GM20000 (cell line): ENCODE measurements around the gene ITCH.

Experiments used
- DNase-seq: peaks from one replicate; pipeline ENCODE4 v3.0.0; 2012; ENCODE audit warnings: low spot score
- TF ChIP-seq, protein P1 (sequence below): IDR thresholded peaks from 2 replicates; pipeline ENCODE4 v1.5.1; 2012; ENCODE audit warnings: mild to moderate bottlenecking, control low read depth; ENCODE audit errors: extremely low read depth, missing control alignments

Gene ITCH

DNA sequence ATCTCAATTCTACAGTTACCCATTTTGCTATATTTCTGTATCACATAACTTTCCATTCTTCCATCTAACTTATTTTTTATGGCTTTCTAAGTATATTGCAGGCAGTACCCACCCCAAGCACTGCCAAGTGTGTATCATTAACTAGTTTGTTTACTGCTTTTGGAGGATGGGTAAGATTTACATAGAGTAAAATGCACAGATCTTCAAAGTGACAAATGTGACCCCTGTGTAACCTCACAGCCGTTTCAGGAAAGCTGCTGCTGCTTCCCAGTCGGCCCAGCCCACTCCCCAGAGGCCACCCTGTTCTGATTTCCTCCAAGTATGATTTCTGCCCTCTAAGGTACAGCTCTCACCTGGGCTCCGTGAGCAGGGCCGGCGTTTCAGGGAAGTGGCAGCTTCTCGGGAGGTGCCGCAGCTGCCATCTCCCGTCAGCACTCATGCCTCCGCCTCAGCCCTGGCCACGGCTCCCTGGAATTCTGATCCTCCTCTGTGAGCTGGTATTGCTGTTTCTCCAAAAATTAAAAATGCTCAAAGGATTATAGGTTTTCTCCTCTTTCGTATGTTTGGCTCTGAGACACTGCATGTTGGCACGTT, 180.5 kb downstream of the ITCH start:
- no peak for DNase-seq
- TF ChIP-seq, protein P1, sequence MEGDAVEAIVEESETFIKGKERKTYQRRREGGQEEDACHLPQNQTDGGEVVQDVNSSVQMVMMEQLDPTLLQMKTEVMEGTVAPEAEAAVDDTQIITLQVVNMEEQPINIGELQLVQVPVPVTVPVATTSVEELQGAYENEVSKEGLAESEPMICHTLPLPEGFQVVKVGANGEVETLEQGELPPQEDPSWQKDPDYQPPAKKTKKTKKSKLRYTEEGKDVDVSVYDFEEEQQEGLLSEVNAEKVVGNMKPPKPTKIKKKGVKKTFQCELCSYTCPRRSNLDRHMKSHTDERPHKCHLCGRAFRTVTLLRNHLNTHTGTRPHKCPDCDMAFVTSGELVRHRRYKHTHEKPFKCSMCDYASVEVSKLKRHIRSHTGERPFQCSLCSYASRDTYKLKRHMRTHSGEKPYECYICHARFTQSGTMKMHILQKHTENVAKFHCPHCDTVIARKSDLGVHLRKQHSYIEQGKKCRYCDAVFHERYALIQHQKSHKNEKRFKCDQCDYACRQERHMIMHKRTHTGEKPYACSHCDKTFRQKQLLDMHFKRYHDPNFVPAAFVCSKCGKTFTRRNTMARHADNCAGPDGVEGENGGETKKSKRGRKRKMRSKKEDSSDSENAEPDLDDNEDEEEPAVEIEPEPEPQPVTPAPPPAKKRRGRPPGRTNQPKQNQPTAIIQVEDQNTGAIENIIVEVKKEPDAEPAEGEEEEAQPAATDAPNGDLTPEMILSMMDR, result no peak

DNA sequence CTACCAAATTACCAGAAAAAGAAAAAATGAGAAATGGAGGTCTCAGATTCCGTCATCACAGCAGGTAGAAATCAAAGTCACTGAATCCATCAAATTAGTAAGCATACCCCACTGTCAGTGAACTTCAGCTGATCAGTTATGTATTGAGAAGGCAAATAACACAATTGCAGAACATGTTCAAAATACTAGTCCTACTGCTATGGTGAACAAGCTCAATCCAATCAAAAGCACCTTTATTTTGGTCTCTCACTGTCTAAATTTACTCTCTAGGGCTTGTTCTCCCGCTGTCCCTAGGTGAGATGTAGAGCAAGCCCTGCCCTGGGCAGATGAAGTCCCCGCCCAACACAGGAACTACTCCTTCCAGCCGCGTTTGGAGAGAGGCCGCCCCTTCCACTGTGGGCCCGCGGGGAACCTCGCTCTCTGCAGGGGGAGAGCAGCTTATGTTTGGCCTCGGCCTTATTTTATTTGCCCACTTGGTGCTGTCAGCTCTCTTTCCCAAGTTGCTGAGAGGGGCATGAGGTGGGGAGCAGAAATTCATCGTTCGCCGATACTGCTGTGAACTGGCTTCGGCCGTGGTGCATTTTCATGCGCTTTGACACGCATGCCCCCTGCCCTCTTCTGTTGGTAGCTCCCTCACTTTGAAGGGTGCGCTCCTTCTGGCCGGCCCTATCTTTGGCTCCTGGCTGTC, 181.2 kb downstream of the ITCH start:
- no peak for DNase-seq
- TF ChIP-seq, protein P1, result no peak

DNA sequence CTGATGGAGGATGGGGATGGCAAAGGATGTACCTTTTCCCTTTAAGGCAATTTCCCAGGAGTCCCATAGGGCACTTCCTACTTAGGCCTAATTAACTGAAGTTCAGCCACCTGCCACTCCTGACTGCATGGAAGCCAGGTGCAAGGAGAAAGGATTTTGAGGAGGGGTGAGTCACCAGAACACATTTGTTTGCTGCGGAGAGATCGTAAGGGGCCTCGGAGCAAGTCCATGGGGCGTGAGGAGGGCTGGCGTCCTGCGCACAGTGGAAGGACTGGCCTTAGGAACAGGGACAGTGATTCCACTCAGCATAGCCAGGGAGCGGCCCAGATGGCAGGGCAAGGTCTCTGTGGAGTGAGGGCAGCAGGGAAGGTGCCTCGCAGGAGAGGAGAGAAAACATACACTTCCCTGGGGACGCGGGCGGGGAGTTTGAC, 183.7 kb downstream of the ITCH start:
- TF ChIP-seq, protein P1, result no peak
- DNase-seq, result no peak

DNA sequence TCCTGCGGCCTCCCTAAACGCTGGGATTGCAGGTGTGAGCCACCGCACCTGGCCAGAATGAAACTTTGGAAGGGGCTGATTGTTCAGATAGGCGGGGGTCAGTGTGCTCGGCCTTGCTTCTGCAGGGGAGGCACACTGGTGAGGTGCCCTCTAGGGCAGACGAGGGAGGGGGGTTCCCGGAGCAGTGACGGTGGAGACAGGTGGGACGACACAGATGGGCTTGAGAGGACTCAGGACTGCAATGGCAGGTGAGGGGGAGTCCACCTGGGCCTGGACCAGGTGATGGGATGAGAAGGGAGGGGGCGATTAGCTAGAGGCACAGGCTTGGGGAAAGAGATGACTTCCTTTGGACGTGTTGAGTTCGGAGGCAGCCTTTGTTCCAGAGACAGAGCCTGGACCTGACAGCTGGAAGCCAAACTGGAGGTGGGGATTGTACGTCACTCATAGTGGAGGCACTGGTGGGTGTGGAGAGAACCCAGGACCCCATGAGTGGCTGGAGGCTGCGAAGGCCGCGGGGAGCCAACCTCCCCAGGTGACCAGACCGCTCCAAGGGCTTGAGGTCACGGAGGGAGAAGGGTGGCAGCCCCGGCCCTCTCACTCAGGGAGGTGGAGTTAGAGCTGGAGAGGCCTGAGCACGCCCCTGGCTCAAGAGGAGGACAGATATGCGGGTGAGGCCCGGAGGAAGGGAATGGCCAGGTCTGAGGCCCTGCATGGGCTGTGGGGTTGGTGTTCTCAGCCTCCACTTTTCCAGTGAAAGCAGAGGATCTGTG, 185.0 kb downstream of the ITCH start:
- DNase-seq, result no peak
- TF ChIP-seq, protein P1, result no peak

DNA sequence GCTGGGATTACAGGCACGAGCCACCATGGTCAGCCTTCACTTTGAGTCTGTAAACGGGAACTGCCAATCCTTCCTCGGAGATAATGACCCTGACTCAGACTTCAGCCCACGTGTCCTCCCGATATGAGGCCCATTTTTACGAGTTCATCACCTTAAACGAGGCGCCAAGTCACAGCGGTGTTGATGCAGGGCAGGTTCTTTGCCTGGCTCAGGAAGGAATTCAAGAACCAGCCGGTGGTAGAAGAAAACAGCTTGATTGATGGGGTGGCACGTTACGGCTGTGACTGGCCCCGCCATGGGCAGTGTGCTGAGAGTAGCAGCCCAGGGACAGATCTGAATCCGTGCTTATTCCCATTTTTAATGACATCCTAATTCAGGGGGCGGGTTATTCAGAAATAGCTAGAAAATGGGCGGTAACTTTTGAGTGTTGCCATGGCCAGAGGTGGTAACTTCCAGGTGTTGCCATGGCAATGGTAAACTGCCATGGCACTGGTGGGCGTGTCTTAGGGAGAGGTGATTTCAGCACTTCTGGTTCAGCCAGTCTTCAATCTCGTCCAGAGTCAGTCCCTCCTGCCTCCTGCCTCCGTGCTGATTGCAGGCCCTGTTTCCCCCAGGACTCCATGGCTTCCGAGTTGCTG, 186.3 kb downstream of the ITCH start:
- TF ChIP-seq, protein P1, result no peak
- DNase-seq, result no peak

DNA sequence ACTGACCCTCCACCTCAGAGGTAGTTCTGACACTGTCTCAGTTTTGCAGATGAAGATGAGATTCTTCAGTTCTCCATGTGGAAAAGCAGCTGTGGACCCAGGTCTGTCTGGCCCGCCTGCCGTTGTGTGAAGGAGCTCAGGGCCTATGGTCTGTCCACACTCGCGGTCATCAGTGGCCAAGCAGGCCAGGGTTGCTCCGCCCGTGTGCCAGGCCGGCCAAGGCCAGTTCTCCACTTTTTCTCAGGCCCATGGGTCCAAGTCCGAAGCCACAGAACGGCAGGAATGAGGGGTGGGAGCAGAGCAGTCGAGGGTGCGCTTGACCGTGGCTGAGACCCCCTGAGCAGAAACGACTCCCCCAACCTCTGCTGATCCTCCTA, 186.8 kb downstream of the ITCH start:
- TF ChIP-seq, protein P1, result no peak
- DNase-seq, result no peak

DNA sequence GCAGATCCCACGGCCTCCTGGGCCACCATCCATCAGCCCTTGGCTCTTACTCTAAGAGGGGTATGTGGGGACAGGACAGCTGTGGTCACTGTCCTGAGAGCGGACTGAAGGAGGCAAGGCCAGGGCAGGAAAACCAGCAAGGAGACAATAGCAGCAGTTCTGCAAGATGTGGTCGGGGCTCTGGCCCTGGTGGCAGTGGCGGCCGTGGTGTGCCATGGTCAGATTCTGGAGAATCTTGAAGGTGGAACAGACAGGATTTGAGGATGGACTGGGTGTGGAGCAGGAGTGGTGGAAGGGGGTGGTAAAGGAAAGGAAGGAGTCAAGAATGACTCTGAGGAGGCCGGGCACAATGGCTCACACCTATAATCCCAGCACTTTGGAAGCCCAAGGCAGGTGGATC, 189.5 kb downstream of the ITCH start:
- no peak for DNase-seq

More for the DNA sequence above, 189.5 kb downstream of the ITCH start:
- TF ChIP-seq, protein P1, result no peak
